HUES64 (cell line): Measurements from ENCODE around the gene PTPN4. TPM values are rescaled to one million over a fixed set of nuclear protein-coding genes. Genes with fewer than 3 reads are reported as not detected.

Source experiments
- H3K27ac ChIP-seq: 2 replicates; pipeline ENCODE4 v1.7.0; 2013; ENCODE audit warnings: low read depth, low read length, inconsistent platforms
- H3K27me3 ChIP-seq: 2 replicates; pipeline ENCODE4 v1.6.1; 2013; ENCODE audit warnings: mild to moderate bottlenecking, low read length; ENCODE audit not compliant: insufficient read depth
- H3K36me3 ChIP-seq: 2 replicates; pipeline ENCODE4 v1.6.1; 2013; ENCODE audit warnings: mild to moderate bottlenecking, low read length; ENCODE audit not compliant: insufficient read depth
- H3K4me1 ChIP-seq: 2 replicates; pipeline ENCODE4 v1.6.1; 2013; ENCODE audit warnings: mild to moderate bottlenecking, low read length, moderate library complexity; ENCODE audit not compliant: insufficient read depth
- H3K4me3 ChIP-seq: 2 replicates; pipeline ENCODE4 v1.5.1; 2013; ENCODE audit warnings: mild to moderate bottlenecking, low read length, moderate library complexity
- H3K9ac ChIP-seq: 2 replicates; pipeline ENCODE4 v1.6.1; 2013; ENCODE audit warnings: mild to moderate bottlenecking, low read depth, low read length
- H3K9me3 ChIP-seq: 2 replicates; pipeline ENCODE4 v1.6.1; 2013; ENCODE audit warnings: low read depth, low read length; ENCODE audit not compliant: insufficient read depth
- WGBS: fragments of 150-250, 120-280 bp; methylation state at CpG from one replicate; pipeline ENCODE4 v1.1.7; 2013; ENCODE audit warnings: missing lambda C conversion rate; 5-methylcytosine and 5-hydroxymethylcytosine counted together
- polyA plus RNA-seq, 2 experiments: library from polyadenylated mRNA; stranded (reverse); fragments of 50-300 nt; gene quantifications; one replicate each; pipeline ENCODE4 v1.2.3, GENCODE V29; 2013

Gene PTPN4, protein sequence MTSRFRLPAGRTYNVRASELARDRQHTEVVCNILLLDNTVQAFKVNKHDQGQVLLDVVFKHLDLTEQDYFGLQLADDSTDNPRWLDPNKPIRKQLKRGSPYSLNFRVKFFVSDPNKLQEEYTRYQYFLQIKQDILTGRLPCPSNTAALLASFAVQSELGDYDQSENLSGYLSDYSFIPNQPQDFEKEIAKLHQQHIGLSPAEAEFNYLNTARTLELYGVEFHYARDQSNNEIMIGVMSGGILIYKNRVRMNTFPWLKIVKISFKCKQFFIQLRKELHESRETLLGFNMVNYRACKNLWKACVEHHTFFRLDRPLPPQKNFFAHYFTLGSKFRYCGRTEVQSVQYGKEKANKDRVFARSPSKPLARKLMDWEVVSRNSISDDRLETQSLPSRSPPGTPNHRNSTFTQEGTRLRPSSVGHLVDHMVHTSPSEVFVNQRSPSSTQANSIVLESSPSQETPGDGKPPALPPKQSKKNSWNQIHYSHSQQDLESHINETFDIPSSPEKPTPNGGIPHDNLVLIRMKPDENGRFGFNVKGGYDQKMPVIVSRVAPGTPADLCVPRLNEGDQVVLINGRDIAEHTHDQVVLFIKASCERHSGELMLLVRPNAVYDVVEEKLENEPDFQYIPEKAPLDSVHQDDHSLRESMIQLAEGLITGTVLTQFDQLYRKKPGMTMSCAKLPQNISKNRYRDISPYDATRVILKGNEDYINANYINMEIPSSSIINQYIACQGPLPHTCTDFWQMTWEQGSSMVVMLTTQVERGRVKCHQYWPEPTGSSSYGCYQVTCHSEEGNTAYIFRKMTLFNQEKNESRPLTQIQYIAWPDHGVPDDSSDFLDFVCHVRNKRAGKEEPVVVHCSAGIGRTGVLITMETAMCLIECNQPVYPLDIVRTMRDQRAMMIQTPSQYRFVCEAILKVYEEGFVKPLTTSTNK
- polyA plus RNA-seq (2013, experiment 1 of 2): 31.4 TPM
- 26.8 TPM for polyA plus RNA-seq (2013, experiment 2 of 2)

DNA sequence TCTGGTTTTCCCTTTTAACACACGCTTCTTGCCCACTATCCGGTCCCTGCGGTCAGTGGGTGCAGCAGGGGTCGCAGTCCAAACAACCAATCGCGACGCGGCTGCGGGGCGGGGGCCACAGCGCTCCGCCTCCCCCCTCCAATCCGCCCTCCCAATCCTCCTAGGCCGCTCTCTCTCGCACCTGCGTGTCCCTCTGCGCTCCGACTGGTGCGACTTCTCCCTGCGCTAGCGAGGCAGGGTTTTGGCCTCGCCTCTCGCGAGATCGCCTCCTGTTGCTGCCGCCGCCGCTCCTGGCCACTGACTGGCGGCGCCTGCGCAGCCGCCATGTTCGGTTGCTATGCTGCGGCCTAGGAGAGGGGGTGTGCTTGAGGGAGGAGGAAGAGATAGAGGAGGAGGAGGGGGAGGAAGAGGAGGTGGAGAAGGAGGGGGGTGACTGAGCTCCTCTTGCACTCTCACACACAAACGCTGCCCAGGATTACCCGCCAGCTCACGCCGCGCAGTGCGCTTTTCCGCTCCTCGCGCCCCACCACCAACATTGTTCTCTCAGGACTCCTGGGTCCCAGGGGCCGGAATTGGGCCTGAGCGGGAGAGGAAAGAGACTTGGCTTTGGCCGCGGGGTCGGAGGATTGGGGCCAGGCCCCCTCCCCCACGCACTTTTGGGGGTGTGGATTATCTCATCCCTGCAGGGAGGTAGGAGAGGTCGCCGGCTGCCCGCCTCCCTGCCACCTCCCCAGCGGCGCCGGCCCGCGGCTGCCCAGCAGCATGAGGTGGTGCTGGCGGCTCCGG, at the start of gene PTPN4:
TSS of gene PTPN4 (plus strand) at position 472 of the 786 bp plus-strand sequence. CDS start 49,932 bp downstream, outside the sequence.
- Histone ChIP-seq H3K4me1 (peaks cover 25% of the 10 kb centered on the region), H3K9me3 (no peaks in the 10 kb centered on the region)
- under 1% methylated on average over 59 of the region's 59 CpGs for WGBS

DNA sequence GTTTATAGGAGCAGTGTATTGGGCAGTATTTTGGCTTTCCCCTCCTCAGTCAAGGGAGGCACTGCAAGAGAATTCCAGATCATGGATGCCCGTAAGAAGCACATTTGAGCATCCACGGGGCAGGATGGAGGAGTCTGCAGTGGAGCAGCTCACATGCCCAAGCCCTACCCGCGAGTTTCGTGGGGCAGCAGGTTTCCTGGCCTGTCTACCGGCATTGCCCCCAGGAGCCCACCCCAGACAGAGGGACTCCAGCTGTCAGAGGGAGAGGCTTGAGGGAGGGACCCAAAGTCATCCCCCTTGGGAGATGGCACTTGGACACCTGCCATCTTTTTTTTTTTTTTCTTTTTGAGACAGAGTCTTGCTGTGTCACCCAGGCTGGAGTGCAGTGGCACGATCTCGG, 49.4 kb upstream of the PTPN4 start:
- H3K4me1 ChIP-seq: no peaks in the 10 kb centered on the region
- 93% methylated on average over 8 of the region's 8 CpGs for WGBS

More for the DNA sequence above, at the start of gene PTPN4:
- H3K4me3 ChIP-seq: peak within 1 kb of the TSS; percentile 95
- peak within 1 kb of the TSS; percentile 89 for H3K9ac ChIP-seq
- H3K27me3 ChIP-seq: no peaks in the 10 kb centered on the region
- H3K36me3 ChIP-seq: no peaks in the 10 kb centered on the region
- peak within 1 kb of the TSS; percentile 96 for H3K27ac ChIP-seq

DNA sequence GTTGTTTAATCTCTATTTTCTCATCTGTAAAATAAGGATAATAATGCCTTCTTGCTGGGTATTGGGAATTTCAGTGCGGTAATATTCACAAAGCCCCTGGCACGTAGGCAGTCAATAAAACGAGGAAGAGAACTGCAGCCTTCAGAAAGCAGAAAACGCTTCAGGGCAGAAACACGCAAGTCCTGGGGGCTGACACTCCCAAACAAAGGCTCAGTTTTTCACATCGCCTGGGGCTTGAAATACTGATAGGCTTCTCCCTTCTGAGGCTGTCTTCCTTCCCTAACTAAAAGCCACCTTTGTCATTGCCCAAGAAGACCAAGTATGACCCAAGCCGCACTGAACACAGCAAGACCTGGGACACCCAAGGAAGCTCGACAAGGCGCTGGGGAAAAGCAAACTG, 48.4 kb upstream of the PTPN4 start:
- H3K27ac ChIP-seq: no peak overlapping the region
- H3K27me3 ChIP-seq: no peaks in the 10 kb centered on the region
- no peaks in the 10 kb centered on the region for H3K36me3 ChIP-seq
- H3K9me3 ChIP-seq: no peaks in the 10 kb centered on the region
- H3K4me1 ChIP-seq: no peaks in the 10 kb centered on the region
- H3K9ac ChIP-seq: no peak overlapping the region
- WGBS: 90% methylated on average over 9 of the region's 9 CpGs
- no peak overlapping the region for H3K4me3 ChIP-seq

More for the DNA sequence above, 49.4 kb upstream of the PTPN4 start:
- no peaks in the 10 kb centered on the region for H3K36me3 ChIP-seq
- H3K9me3 ChIP-seq: peaks cover 5% of the 10 kb centered on the region; the same call in 1 of the 2 replicates
- H3K9ac ChIP-seq: no peak overlapping the region
- H3K27me3 ChIP-seq: no peaks in the 10 kb centered on the region
- H3K4me3 ChIP-seq: no peak overlapping the region
- no peak overlapping the region for H3K27ac ChIP-seq

DNA sequence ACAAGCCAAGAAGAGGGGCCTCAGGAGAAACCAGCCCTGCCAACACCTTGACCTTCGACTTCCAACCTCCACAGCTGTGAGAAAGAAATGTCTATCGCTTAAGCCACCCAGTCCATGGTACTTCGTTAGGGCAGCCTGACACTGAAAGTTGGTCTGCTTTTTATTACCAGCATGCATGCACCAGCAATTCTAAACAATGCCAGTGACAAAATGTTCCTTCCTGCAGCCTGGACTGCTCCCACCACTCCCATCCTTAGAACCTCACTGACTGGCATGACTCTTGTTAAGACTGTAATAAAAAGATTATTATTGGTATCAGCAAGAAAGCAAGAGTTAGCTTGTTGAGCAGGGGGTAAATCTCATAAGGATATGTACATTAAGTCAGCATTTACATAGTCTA, 47.2 kb upstream of the PTPN4 start:
- Histone ChIP-seq H3K27me3 (no peaks in the 10 kb centered on the region), H3K27ac (no peak overlapping the region), H3K9ac (no peak overlapping the region), H3K4me3 (no peak overlapping the region), H3K36me3 (no peaks in the 10 kb centered on the region), H3K9me3 (no peaks in the 10 kb centered on the region), H3K4me1 (no peaks in the 10 kb centered on the region)
- 93% methylated on average over 3 of the region's 3 CpGs for WGBS

DNA sequence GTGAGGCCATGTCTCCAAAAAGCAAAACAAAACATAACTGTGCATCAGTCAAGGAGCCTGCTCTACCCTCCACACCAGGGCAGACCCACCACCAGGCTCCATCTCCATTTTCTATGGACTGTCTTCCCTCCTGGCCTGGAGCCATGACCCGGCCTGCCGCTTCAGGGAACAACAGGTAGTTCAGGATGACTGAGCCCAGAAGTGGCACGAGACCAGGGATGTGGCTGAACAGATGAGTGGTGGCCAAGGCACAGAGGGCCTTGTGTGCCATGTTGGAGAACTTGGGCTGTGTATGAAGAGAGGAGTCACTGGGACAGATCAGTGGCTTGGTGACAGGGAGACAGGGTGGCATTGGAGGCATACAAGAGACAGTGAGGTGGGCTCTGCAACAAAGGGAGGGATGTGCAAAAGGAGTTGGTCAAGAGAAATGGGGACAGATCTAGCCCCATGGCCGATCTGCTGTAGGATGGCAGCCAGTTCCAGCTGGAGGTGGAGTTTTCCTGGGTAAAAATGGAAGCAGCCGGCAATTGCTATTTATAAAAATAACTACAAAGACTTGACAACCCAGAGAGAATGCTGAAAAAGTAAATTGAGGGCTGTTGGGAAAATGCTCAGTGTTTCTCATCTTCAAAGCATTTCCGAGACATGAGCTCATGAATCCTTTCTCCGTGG, 45.8 kb upstream of the PTPN4 start:
- 94% methylated on average over 6 of the region's 7 CpGs for WGBS
- H3K4me1 ChIP-seq: peaks cover 2% of the 10 kb centered on the region; the same call in 1 of the 2 replicates
- no peak overlapping the region for H3K9ac ChIP-seq
- no peaks in the 10 kb centered on the region for H3K36me3 ChIP-seq
- H3K27ac ChIP-seq: no peak overlapping the region
- H3K9me3 ChIP-seq: no peaks in the 10 kb centered on the region
- no peaks in the 10 kb centered on the region for H3K27me3 ChIP-seq
- no peak overlapping the region for H3K4me3 ChIP-seq

DNA sequence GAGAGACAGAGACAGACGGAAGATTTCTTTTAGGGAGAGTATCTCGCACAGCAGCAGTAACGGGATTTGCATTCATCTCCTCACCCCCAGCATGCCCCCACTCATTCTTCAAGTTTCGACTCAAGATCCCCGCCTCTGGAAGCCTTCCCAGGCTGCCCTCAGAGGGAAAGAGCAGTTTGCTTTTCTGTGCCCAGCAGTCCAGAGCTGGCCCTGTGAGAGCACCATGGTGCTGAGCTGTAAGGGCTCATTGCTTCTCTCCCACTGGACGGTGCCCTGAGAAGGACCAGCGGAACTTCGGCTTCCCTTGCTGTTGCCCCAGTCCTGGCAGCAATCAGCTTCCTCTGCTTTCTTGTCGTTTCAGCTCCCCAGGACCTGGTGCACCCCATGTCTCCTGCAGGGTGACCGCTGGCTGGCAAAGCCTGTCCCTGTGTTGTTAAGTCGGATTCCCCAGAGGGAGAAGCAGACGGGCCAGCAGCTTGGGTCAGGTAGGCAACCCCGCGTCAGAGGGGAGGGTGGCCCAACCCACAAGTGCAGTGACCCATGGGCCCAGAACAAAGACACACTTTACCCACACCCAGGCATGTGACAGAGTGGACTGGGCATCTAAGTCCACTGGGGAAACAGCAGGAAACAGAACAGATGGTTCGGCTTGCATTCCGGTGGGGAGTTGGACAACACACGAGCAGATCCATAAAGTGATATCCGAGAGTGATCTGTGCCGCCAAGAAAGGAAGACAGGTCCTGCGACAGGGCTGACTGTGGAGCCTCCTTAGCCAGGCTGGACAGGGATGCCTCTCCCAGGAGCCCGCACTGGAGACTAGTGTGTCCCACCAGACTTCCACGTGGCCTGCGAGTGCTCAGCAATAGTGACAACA, 44.1 kb upstream of the PTPN4 start:
- no peak overlapping the region for H3K9ac ChIP-seq
- 92% methylated on average over 23 of the region's 23 CpGs for WGBS
- no peaks in the 10 kb centered on the region for H3K9me3 ChIP-seq
- H3K36me3 ChIP-seq: no peaks in the 10 kb centered on the region
- H3K27ac ChIP-seq: no peak overlapping the region
- H3K27me3 ChIP-seq: no peaks in the 10 kb centered on the region
- peaks cover 2% of the 10 kb centered on the region; the same call in 1 of the 2 replicates for H3K4me1 ChIP-seq
- H3K4me3 ChIP-seq: no peak overlapping the region

DNA sequence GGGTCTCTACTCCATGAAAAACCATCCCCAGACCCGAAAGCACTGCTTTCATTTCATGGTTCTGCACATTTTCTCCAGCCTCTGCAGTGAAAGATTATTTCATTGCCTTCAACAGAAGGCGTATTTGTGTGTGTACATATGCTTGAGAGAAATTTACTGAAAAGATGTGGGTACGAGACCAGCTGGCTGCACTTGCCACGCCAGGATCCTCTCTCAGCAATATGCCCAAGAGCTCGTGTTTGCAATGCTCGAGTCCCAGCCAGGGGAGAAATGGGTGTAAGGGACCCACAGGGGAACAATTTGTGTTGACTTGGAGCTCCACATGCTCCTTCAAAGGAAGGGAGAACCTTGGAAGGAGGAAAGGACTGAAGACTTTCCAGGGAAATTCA, 43.4 kb upstream of the PTPN4 start:
- Histone ChIP-seq H3K27me3 (no peaks in the 10 kb centered on the region), H3K9ac (no peak overlapping the region), H3K36me3 (no peaks in the 10 kb centered on the region), H3K4me3 (no peak overlapping the region), H3K27ac (no peak overlapping the region), H3K9me3 (no peaks in the 10 kb centered on the region), H3K4me1 (peaks cover 2% of the 10 kb centered on the region; the same call in 1 of the 2 replicates)
- 93% methylated on average over 6 of the region's 6 CpGs for WGBS

DNA sequence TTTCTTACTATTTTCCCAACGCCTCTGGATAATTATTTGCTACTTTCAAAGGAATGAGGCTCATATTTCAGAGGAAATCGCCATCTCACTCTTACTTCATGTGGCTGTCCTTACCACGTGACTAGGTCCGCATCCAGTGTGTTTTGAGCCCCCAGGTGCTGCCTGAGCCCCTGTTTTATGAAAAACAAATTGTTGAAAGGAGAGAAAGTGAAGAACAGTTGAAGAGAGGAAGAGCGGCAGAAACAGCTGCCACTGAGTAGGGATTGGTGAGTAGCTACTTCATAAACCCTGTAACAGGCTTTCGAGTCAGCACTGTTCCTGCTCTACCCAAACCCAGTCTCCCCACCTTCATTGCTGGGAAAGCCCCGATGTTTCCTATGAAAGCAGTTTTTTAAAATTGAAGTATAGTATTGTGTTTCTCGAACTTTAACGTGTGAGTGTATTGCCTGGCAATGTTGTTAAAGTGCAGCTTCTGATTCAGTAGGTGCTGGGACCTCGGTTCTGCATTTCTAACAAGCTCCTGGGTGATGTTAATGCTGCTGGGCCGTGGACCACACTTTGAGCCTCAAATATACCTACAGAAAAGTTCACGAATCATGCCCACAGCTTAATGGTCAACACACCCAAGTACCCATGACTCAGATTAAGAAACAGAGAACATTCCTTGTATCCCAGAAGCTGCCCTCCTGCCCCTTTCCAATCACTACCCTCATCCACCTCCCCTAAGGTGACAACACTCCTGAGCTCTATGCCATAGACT, 41.0 kb upstream of the PTPN4 start:
- Histone ChIP-seq H3K27me3 (no peaks in the 10 kb centered on the region), H3K4me1 (peaks cover 2% of the 10 kb centered on the region; the same call in 1 of the 2 replicates), H3K9ac (no peak overlapping the region), H3K36me3 (no peaks in the 10 kb centered on the region), H3K4me3 (no peak overlapping the region), H3K9me3 (no peaks in the 10 kb centered on the region), H3K27ac (no peak overlapping the region)
- 87% methylated on average over 11 of the region's 12 CpGs for WGBS

DNA sequence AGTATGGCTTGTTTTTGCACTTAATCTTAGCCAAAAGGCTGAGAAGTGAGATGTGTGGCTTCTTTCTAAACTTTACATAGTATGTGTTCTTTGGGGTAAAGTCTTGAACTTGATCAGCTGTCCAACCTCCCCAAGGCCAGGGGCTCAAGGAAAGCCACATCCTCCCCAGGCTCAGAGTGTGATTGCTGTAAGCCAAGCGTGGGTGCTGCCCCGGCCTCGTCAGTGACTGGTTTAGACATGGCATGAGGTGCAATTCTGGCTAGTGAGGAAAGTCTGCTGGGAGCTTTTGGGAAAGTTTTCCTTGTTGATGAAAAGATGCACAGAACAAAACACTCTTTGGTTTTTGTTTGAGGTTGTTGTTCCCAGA, 40.5 kb upstream of the PTPN4 start:
- Histone ChIP-seq H3K27me3 (no peaks in the 10 kb centered on the region), H3K4me3 (no peak overlapping the region), H3K27ac (no peak overlapping the region), H3K36me3 (no peaks in the 10 kb centered on the region), H3K4me1 (peaks cover 2% of the 10 kb centered on the region; the same call in 1 of the 2 replicates), H3K9ac (no peak overlapping the region), H3K9me3 (no peaks in the 10 kb centered on the region)
- WGBS: 91% methylated on average over 3 of the region's 3 CpGs
